ENCODE data around the gene C1orf74. TPM values are rescaled to one million over a fixed set of nuclear protein-coding genes. Genes with fewer than 3 reads are reported as not detected.

The C1orf74 gene
- polyA plus RNA-seq, 1 experiment: 1.3 TPM

DNA sequence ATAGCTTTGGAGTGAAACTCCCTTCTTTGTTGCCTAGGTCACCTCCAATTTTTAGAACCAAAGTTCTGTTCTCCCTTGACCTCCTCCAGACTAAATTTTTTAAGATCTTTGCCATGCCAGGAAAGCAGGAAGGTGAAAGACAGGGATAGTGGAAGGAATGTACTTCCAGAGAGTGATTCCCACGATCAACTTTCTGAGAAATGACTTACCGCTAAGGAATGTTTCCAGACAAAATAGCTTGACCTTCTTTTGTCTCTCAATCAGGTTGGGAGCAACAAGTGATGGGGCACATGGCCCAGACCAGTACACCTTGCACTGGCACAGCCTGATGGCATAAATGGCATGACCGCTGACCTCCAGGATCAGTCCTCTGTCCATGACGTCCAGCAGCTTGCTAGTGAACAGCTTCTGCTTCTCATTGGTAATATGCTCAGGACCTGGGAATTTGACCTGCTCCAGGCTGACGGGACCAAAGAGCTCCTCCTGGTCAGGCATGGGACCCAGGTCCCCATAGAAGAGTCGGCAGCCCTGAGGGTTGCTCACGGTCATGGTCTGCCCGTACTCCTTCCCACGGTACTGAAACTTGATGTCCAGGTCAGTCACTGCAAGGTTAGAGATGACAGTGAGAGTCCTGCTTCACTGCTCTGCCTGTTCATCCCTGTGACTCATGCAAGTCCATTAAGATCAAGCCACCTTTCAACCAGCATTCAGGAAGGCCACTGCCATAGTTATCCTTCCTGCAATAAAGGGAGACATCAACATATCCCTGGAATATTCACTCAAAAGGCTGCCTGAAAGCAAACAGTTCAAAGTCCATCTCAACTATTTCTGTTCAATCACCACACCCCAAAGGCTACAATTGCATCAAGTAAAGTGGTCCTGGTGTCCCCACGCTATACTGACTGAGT is 6.2 kb upstream of the C1orf74 start:
- ChIA-PET CTCF (interaction anchor here (1.5 to 1.6 kb wide), 2 partner anchors 12 to 33 kb away, joined by 3 to 4 read pairs; no protein-coding TSS in a partner anchor), POLR2A (no interaction called here)
- DNase-seq (ENCODE audit: low read depth): no peak
- Histone ChIP-seq H3K4me3 (ENCODE audit: low read depth, low read length) (no peak overlapping the region), H3K36me3 (ENCODE audit: control insufficient read depth, insufficient read depth, low read length) (no peaks in the 10 kb centered on the region), H3K27me3 (ENCODE audit: control insufficient read depth, insufficient read depth, low read length) (peaks cover 8% of the 10 kb centered on the region)
- TF ChIP-seq CTCF (IDR thresholded peaks at IDR 0.05; ENCODE audit: insufficient read depth, low read depth, low read length): no peak

- DNase-seq (ENCODE audit: low read depth): no peak
- ChIA-PET CTCF (no interaction called here), POLR2A (no interaction called here)
- no peak for TF ChIP-seq CTCF (IDR thresholded peaks at IDR 0.05; ENCODE audit: insufficient read depth, low read depth, low read length)
- peaks cover 5% of the 10 kb centered on the region for H3K27me3 ChIP-seq (ENCODE audit: control insufficient read depth, insufficient read depth, low read length)
- no peak overlapping the region for H3K4me3 ChIP-seq (ENCODE audit: low read depth, low read length)
- no peaks in the 10 kb centered on the region for H3K36me3 ChIP-seq (ENCODE audit: control insufficient read depth, insufficient read depth, low read length)
Observed at GRCh38 chr1:209789245-209789644, 4.9 kb upstream of the C1orf74 start.

DNA sequence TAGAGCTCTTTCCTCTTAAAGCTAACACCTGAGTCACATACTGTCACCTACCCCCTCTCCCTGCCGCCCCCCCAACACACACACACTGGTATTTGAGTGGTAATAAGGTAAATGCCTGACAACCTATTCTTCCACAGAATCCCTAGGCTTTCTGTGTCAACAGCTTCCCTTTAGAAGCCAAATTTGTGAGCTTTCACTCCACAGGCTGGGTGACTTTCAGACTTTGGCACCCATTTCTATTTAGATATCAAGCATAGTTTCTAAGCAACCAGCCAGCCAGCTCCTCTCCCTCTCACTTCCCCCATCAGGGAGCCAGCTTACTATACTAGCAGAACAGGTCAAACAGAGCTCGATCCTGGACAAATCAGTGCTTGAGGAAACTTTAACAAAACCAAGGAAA is 3.2 kb upstream of the C1orf74 start:
- H3K36me3 ChIP-seq (ENCODE audit: control insufficient read depth, insufficient read depth, low read length): no peaks in the 10 kb centered on the region
- DNase-seq (ENCODE audit: low read depth): no peak
- no peak overlapping the region for H3K4me3 ChIP-seq (ENCODE audit: low read depth, low read length)
- no peak for TF ChIP-seq CTCF (IDR thresholded peaks at IDR 0.05; ENCODE audit: insufficient read depth, low read depth, low read length)
- ChIA-PET CTCF (interaction anchor here (0.6 to 1.4 kb wide), 5 partner anchors 13 to 1939 kb away, joined by 3 to 6 read pairs (median 3); no protein-coding TSS in a partner anchor), POLR2A (no interaction called here)
- peaks cover 3% of the 10 kb centered on the region for H3K27me3 ChIP-seq (ENCODE audit: control insufficient read depth, insufficient read depth, low read length)

DNA sequence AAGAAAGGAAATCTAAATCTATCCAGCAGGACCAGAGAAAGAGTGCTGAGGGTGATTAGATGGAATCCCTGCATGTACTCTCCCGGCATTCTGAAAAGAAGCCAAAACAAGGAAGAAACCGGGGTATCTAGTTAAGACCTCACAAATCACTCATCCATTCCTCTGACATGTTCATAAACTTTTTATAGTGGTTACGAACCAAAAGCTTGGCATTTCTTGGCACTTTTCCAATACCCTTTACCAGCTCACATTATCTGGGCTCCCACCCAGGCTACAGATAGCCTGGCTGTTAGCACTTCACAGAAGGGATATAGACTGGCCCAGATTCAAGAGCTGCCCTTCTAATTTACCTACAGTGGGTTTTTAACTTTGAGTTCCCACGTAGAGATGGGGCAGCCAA is 1.8 kb upstream of the C1orf74 start:
- H3K27me3 ChIP-seq (ENCODE audit: control insufficient read depth, insufficient read depth, low read length): peaks cover 3% of the 10 kb centered on the region
- POLR2A ChIA-PET: no interaction called here
- no peak for DNase-seq (ENCODE audit: low read depth)
- TF ChIP-seq CTCF (IDR thresholded peaks at IDR 0.05; ENCODE audit: insufficient read depth, low read depth, low read length): no peak
- H3K36me3 ChIP-seq (ENCODE audit: control insufficient read depth, insufficient read depth, low read length): peaks cover 2% of the 10 kb centered on the region; the same call in 1 of the 2 replicates
- H3K4me3 ChIP-seq (ENCODE audit: low read depth, low read length): no peak overlapping the region
- CTCF ChIA-PET: interaction anchor here (0.6 to 1.4 kb wide), 3 partner anchors 38 to 201 kb away, joined by 3 read pairs; no protein-coding TSS in a partner anchor

DNA sequence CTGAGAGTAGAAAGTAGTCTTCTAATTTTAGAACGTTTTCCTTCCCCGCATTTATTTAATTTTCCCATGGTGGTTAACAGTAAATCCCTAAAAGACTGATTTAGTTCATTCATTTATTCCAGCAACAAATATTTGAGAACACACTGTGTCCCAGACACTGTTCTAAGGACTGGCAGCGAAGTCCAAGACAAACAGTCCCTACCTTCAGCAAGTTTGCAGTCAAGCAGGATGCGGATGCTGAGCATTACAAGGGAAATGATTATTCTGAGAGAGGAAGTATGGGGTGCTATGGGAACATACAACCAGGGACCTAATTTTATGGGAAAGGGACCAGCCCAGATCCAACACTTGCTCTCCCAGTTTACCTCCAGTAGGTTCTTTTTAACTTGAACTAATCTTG is 1.2 kb upstream of the C1orf74 start:
- Histone ChIP-seq H3K36me3 (ENCODE audit: control insufficient read depth, insufficient read depth, low read length) (peaks cover 2% of the 10 kb centered on the region; the same call in 1 of the 2 replicates), H3K4me3 (ENCODE audit: low read depth, low read length) (no peak overlapping the region), H3K27me3 (ENCODE audit: control insufficient read depth, insufficient read depth, low read length) (peaks cover 2% of the 10 kb centered on the region)
- ChIA-PET POLR2A (no interaction called here), CTCF (interaction anchor here (0.9 kb wide), 1 partner anchor 38 kb away, joined by 3 read pairs; no protein-coding TSS in a partner anchor)
- no peak for DNase-seq (ENCODE audit: low read depth)
- no peak for TF ChIP-seq CTCF (IDR thresholded peaks at IDR 0.05; ENCODE audit: insufficient read depth, low read depth, low read length)
